GM20000 (cell line): ENCODE data around the gene SYT1.

ENCODE experiments used
- DNase-seq: peaks from one replicate; pipeline ENCODE4 v3.0.0; 2012; ENCODE audit warnings: low spot score
- TF ChIP-seq, protein P1 (sequence below): IDR thresholded peaks from 2 replicates; pipeline ENCODE4 v1.5.1; 2012; ENCODE audit warnings: mild to moderate bottlenecking, control low read depth; ENCODE audit errors: extremely low read depth, missing control alignments

Gene SYT1

DNA sequence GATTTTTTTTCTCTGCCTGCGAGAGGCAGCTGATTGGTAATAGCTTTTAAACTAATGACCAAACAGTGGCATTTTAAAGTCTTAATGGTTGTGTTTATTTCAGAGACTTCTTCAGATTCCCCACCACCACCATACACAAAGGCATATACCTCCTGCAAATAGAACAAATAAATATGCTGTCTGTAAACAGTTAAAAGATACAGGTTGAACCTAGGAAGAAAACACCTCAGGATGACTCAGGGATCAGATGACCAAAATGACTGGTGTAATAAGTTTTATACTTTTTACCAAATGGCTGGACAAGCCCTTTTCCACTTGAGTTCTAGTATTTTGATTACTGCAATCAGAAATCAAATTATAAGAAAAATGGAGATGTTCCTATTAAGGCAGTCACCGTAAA lies 462.1 kb downstream of the SYT1 start:
- TF ChIP-seq, protein P1, sequence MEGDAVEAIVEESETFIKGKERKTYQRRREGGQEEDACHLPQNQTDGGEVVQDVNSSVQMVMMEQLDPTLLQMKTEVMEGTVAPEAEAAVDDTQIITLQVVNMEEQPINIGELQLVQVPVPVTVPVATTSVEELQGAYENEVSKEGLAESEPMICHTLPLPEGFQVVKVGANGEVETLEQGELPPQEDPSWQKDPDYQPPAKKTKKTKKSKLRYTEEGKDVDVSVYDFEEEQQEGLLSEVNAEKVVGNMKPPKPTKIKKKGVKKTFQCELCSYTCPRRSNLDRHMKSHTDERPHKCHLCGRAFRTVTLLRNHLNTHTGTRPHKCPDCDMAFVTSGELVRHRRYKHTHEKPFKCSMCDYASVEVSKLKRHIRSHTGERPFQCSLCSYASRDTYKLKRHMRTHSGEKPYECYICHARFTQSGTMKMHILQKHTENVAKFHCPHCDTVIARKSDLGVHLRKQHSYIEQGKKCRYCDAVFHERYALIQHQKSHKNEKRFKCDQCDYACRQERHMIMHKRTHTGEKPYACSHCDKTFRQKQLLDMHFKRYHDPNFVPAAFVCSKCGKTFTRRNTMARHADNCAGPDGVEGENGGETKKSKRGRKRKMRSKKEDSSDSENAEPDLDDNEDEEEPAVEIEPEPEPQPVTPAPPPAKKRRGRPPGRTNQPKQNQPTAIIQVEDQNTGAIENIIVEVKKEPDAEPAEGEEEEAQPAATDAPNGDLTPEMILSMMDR: no peak
- DNase-seq: no peak

DNA sequence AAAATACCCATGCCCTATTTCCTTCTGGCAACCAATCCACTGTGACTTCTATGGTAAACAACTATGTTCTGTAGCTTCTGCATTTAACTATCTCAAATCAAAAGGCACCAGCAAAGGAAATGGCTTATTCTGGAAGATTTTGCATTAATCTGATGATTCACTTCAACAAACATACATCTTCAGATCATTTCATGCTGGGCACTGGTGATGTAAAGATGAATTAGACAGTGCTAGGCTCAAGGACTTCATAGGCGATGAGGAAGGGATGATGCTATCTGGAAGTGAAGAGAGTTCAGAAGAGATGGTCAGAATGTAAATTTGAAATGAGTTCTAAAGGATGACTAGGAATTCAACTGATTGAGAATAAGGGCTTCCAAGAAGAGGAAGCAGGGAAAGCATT lies 462.9 kb downstream of the SYT1 start:
- TF ChIP-seq, protein P1: no peak
- no peak for DNase-seq

DNA sequence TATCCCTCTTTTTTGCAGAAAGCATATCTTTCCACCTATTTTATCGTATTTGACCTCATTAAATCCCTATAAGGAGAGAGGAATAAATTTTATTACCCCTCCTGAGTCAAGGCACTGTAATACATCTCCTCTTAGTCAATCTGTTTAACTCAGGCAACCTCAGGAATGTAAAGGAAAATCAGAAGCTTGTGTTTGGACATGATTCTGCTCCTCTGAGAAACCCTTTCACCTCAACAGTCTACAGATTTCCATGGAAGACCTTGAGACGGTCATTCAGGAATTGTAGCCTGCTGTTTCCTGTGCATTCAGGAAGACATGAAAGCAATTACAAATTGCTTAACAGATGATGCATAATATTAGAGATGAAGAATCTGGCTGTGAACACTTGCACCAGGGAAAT lies 465.4 kb downstream of the SYT1 start:
- no peak for DNase-seq
- TF ChIP-seq, protein P1: no peak

- DNase-seq: no peak
- TF ChIP-seq, protein P1: no peak
Observed at GRCh38 chr12:79331870-79332269, 467.3 kb downstream of the SYT1 start.

DNA sequence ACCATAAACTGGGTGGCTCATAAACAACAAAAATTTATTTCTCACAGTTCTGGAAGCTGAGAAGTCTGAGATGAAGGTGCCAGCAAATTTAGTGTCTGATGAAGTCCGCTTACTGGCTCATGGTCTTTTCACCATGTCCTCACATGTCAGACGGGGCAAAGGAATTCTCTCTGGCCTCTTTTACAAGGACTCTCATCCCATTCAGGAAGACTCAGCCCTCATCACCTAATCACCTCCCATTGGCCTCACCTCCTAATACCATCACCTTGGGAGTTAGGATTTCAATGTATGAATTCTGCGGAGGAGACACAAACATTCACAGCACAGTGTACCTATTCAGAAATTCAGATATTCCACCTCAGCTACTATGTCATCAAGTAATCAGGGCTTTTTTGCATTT lies 468.6 kb downstream of the SYT1 start:
- no peak for DNase-seq
- TF ChIP-seq, protein P1: no peak

DNA sequence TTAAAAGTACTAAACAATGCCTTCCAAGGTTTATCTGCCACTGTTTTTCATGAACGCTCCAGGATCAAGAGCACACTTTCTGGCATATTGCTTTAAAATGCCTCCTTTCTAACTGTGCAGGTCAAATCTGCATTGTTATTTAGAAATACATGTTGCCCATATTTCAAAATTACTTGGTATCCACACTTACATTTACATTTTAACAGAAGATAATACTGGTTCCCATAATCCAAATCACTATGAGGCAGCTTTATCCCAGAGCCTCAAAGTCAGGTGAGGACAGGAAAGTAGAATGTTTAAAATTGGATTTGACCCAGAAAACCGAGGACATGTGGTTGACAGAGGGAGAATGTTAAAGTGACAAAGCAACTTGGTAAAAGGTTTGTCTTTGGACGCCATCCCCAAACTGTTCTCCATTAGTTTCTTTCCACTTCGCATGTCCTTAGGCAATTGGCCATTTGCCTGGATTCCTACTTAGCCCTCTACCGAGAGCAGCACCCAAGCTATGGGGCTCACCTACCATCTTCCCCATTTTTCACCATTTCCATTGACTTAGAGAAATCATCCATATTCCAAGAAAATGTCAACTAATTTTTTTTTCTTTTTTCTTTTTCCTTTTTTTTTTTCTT lies 473.2 kb downstream of the SYT1 start:
- DNase-seq: no peak
- TF ChIP-seq, protein P1: no peak

DNA sequence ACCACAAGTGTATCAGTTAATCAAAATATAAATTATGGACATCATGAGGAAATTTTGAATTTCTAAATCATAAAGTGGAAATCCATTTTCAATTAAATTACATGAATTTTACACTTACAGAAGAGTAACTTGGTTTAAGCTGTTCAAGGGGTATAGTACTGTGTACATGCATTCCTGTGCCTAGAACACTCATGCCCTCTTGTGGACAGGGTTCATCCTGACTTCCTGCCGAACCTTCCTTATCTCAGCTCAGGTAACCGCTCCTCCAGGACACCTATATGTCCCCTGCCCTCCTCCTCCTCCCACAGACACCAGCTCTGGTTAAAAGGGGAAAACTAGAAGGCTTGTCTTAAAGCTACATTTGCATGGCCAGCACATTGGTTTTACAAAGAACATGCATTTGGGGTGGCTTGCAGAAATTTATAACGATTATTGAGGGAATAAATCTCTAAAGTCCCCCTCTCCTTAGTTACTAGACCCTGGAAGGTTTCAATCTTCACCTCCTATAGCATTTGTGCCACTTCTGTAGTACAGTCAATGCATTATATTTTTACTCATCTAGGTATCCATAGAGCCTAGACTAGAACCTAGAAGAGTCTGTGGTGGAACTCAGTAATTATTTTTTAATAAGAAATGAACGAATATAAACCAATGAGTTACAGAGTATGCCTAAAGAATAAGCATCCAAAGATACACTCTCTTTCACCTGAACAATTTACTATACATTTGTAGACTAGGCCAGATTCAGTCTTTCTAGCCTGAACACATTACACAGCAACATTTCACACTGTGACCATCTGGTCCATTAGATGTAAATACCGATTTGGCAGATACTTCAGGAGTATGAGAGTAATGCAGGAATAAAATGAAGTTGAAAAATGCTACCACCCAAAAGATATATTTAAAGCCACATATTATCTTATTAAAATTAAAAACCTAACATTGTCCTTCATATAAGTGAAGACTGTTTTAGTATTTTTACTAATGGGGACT lies 480.6 kb downstream of the SYT1 start:
- DNase-seq: peak; percentile 30
- TF ChIP-seq, protein P1: peak; percentile 40
